Parathyroid adenoma (tissue), 2 donors: ENCODE measurements around the gene SLC39A13.
A peak's percentile ranks its signal among the peaks of the same experiment; 100 is the strongest.

Source experiments
- H2AFZ ChIP-seq: fragments of 300-600 bp; sonication (generic); one replicate; pipeline ENCODE4 v1.7.0; 2017; ENCODE audit warnings: antibody characterized with exemption, mild to moderate bottlenecking
- H3K27ac ChIP-seq: fragments of 300-600 bp; sonication (generic); one replicate; pipeline ENCODE4 v1.7.0; 2017
- H3K27me3 ChIP-seq: fragments of 300-600 bp; sonication (generic); one replicate; pipeline ENCODE4 v1.7.0; 2017; ENCODE audit warnings: low read length; ENCODE audit not compliant: control insufficient read depth, insufficient read depth
- H3K36me3 ChIP-seq: fragments of 300-600 bp; sonication (generic); one replicate; pipeline ENCODE4 v1.7.0; 2017; ENCODE audit warnings: low read length; ENCODE audit not compliant: control insufficient read depth, insufficient read depth
- H3K4me1 ChIP-seq: fragments of 300-600 bp; sonication (generic); one replicate; pipeline ENCODE4 v1.7.0; 2017; ENCODE audit warnings: control low read depth
- H3K4me2 ChIP-seq: fragments of 300-600 bp; sonication (generic); one replicate; pipeline ENCODE4 v1.7.0; 2017; ENCODE audit warnings: low read length
- H3K4me3 ChIP-seq: fragments of 300-600 bp; sonication (generic); one replicate; pipeline ENCODE4 v1.7.0; 2017; ENCODE audit warnings: low read depth, low read length
- H3K79me2 ChIP-seq: fragments of 300-600 bp; sonication (generic); one replicate; pipeline ENCODE4 v1.7.0; 2017; ENCODE audit warnings: control low read depth
- H3K9ac ChIP-seq: fragments of 300-600 bp; sonication (generic); one replicate; pipeline ENCODE4 v1.7.0; 2017; ENCODE audit warnings: mild to moderate bottlenecking
- H3K9me3 ChIP-seq: fragments of 300-600 bp; sonication (generic); one replicate; pipeline ENCODE4 v1.7.0; 2017; ENCODE audit warnings: low read length; ENCODE audit not compliant: control insufficient read depth
- CTCF ChIP-seq: fragments of 300-600 bp; sonication (generic); IDR thresholded peaks from one replicate; pipeline ENCODE4 v1.7.0; 2017; ENCODE audit warnings: antibody characterized with exemption, mild to moderate bottlenecking
- donor health status: primary hyperparathyroidism.

Gene SLC39A13

GRCh38 chr11:47373876-47374719 is 34.3 kb upstream of the SLC39A13 start:
- Histone ChIP-seq H3K36me3 (no peaks in the 10 kb centered on the region), H2AFZ (peak overlapping the region; percentile 79), H3K79me2 (no peaks in the 10 kb centered on the region), H3K4me3 (no peak overlapping the region), H3K4me2 (no peak overlapping the region), H3K9me3 (no peaks in the 10 kb centered on the region), H3K27ac (no peak overlapping the region), H3K27me3 (no peaks in the 10 kb centered on the region), H3K4me1 (no peaks in the 10 kb centered on the region), H3K9ac (no peak overlapping the region)
- peak; percentile 88 for TF ChIP-seq CTCF

DNA sequence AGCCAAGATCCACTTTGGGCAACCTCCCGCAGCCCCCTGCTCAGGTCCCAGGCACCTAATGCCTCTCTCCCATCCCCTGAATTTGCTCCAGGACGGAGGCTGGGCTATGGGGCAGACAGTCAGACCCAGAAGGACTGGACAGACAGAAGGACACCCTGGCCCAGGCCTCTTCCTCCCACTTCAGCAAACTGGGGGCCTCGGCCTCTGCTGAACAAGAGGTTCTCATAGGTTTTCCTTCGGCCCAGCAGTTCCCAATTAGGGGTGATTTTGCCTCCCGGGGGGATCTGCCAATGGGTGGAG is 33.7 kb upstream of the SLC39A13 start:
- Histone ChIP-seq H3K36me3 (no peaks in the 10 kb centered on the region), H2AFZ (no peak overlapping the region), H3K4me2 (no peak overlapping the region), H3K27ac (no peak overlapping the region), H3K4me3 (no peak overlapping the region), H3K9ac (no peak overlapping the region), H3K27me3 (no peaks in the 10 kb centered on the region), H3K79me2 (no peaks in the 10 kb centered on the region), H3K4me1 (no peaks in the 10 kb centered on the region), H3K9me3 (no peaks in the 10 kb centered on the region)
- no peak for TF ChIP-seq CTCF

DNA sequence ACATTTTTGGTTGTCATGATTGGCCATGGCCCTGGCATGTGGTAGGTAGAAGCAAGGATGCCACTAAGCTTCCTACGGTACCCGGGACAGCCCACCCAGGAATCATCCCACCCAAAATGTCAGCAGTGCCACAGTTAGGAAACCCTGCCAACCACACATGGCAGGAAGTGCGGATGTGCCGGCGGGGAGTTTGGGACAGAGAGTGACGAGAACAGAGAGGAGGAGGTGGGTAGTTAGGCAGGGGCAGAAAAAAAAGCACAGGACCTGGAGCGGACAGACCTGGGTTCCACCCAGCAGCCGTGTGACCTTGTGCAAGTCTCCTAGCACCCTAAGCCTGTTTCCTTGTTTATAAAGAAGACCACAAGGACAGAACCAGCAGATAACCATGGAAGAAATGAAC is 33.4 kb upstream of the SLC39A13 start:
- Histone ChIP-seq H3K79me2 (no peaks in the 10 kb centered on the region), H2AFZ (no peak overlapping the region), H3K36me3 (no peaks in the 10 kb centered on the region), H3K4me2 (no peak overlapping the region), H3K4me3 (no peak overlapping the region), H3K4me1 (no peaks in the 10 kb centered on the region), H3K9ac (no peak overlapping the region), H3K9me3 (no peaks in the 10 kb centered on the region), H3K27ac (no peak overlapping the region), H3K27me3 (no peaks in the 10 kb centered on the region)
- TF ChIP-seq CTCF, result no peak

GRCh38 chr11:47375546-47376085 is 32.8 kb upstream of the SLC39A13 start:
- Histone ChIP-seq H3K27me3 (no peaks in the 10 kb centered on the region), H3K9me3 (no peaks in the 10 kb centered on the region), H2AFZ (no peak overlapping the region), H3K4me2 (no peak overlapping the region), H3K4me3 (no peak overlapping the region), H3K9ac (no peak overlapping the region), H3K27ac (no peak overlapping the region), H3K79me2 (no peaks in the 10 kb centered on the region), H3K36me3 (no peaks in the 10 kb centered on the region), H3K4me1 (no peaks in the 10 kb centered on the region)
- TF ChIP-seq CTCF, result no peak

DNA sequence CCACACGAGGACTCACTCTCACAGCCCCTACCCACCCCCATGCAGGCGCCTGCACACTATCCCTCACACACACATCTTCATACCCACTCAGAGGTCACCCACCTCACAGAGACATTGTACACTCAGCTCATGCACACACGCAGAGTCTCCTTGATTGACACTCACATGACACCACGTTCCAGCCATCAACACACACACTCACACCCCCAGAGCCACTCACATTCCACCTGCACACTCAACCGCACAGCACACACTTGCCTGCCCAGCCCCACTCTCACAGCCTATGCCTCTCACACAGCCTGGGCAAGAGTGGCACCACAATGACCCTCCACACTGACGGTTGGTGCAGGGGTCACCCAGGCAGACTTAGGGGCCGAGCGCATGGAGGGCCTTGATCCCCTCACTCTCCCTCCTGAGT is 32.3 kb upstream of the SLC39A13 start:
- Histone ChIP-seq H3K79me2 (no peaks in the 10 kb centered on the region), H3K4me3 (no peak overlapping the region), H2AFZ (no peak overlapping the region), H3K36me3 (no peaks in the 10 kb centered on the region), H3K9ac (no peak overlapping the region), H3K4me1 (no peaks in the 10 kb centered on the region), H3K9me3 (no peaks in the 10 kb centered on the region), H3K27ac (no peak overlapping the region), H3K4me2 (no peak overlapping the region), H3K27me3 (no peaks in the 10 kb centered on the region)
- no peak for TF ChIP-seq CTCF
